Loucy (cell line): ENCODE results near the gene SEMA4C.

ENCODE experiments used
- H2AFZ ChIP-seq: fragments of 200-600 bp; sonication (generic); 2 replicates; pipeline ENCODE4 v1.6.0; 2016; ENCODE audit warnings: antibody characterized with exemption, mild to moderate bottlenecking, low read length, moderate library complexity
- H3F3A ChIP-seq: fragments of 200-600 bp; 2 replicates; pipeline ENCODE4 v1.6.0; 2016; ENCODE audit warnings: antibody characterized with exemption, low read depth, mild to moderate bottlenecking
- H3K27me3 ChIP-seq: fragments of 200-600 bp; sonication (generic); 2 replicates; pipeline ENCODE4 v1.6.1; 2014; ENCODE audit warnings: low read length, mild to moderate bottlenecking; ENCODE audit not compliant: insufficient read depth, poor library complexity, severe bottlenecking
- H3K36me3 ChIP-seq: fragments of 200-600 bp; sonication (generic); 2 replicates; pipeline ENCODE4 v1.6.1; 2016; ENCODE audit warnings: low read length; ENCODE audit not compliant: insufficient read depth
- H3K4me1 ChIP-seq: fragments of 200-600 bp; sonication (generic); 2 replicates; pipeline ENCODE4 v1.5.1; 2014; ENCODE audit warnings: low read length, mild to moderate bottlenecking; ENCODE audit not compliant: insufficient read depth, poor library complexity, severe bottlenecking
- H3K4me2 ChIP-seq: fragments of 200-600 bp; sonication (generic); 2 replicates; pipeline ENCODE4 v1.6.0; 2014; ENCODE audit warnings: antibody characterized with exemption, low read length, low read depth, mild to moderate bottlenecking; ENCODE audit not compliant: poor library complexity, severe bottlenecking
- H3K4me3 ChIP-seq: fragments of 200-600 bp; sonication (generic); 2 replicates; pipeline ENCODE4 v1.5.1; 2014; ENCODE audit warnings: low read length, mild to moderate bottlenecking, mixed read lengths; ENCODE audit not compliant: poor library complexity, severe bottlenecking
- H3K79me2 ChIP-seq: fragments of 200-600 bp; sonication (generic); 2 replicates; pipeline ENCODE4 v1.6.1; 2014; ENCODE audit warnings: low read length; ENCODE audit not compliant: insufficient read depth
- H3K9ac ChIP-seq: fragments of 200-600 bp; sonication (generic); 2 replicates; pipeline ENCODE4 v1.6.0; 2014; ENCODE audit warnings: mild to moderate bottlenecking, low read depth, low read length, moderate library complexity; ENCODE audit not compliant: poor library complexity, severe bottlenecking
- H3K9me2 ChIP-seq: fragments of 200-600 bp; sonication (generic); replicated peaks from 2 replicates; pipeline ENCODE4 v1.6.1; 2016; ENCODE audit warnings: low read depth, low read length, mixed read lengths
- H3K9me3 ChIP-seq: fragments of 200-600 bp; sonication (generic); 2 replicates; pipeline ENCODE4 v1.6.1; 2014; ENCODE audit warnings: mild to moderate bottlenecking, antibody characterized with exemption, low read length, low read depth; ENCODE audit not compliant: insufficient read depth
- H4K20me1 ChIP-seq: fragments of 200-600 bp; sonication (generic); 2 replicates; pipeline ENCODE4 v1.6.0; 2014; ENCODE audit warnings: antibody characterized with exemption, low read length, mild to moderate bottlenecking; ENCODE audit not compliant: insufficient read depth, poor library complexity, severe bottlenecking
- EZH2phosphoT487 ChIP-seq: fragments of 200-600 bp; IDR thresholded peaks from 2 replicates; pipeline ENCODE4 v1.6.1; 2018; ENCODE audit warnings: antibody characterized with exemption, mild to moderate bottlenecking, moderate library complexity, borderline replicate concordance
- TF ChIP-seq, protein P1 (sequence below): fragments of 200-600 bp; sonication (generic); conservative IDR thresholded peaks from 2 replicates; pipeline ENCODE4 v1.5.1; 2014; ENCODE audit warnings: mild to moderate bottlenecking, antibody characterized with exemption, low read length

Gene SEMA4C

DNA sequence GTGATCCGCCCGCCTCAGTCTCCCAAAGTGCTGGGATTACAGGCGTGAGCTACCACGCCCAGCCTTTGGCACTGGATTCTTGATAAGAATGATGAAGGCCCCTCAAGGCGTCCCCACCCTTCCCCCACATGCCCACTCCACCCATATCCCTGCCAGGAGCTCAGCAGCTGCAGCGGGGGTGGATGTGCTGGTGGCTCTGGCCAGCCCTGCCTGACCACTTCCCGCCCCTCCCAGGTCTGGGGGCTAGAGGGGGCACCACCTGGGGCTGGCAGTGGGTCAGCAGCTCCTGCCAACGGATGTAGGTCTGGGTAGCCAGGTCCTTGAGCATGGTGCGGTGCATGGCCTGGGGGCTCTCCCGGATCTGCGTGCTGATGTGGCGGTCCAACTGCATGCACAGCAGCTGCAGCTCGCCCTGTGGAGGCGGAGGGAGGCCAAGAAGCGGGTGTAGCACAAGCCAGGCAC lies 7.8 kb upstream of the SEMA4C start:
- no peaks in the 10 kb centered on the region for H3K36me3 ChIP-seq
- no peak overlapping the region for H3K9ac ChIP-seq
- peaks cover 17% of the 10 kb centered on the region for H3K4me1 ChIP-seq
- H4K20me1 ChIP-seq, result no peaks in the 10 kb centered on the region
- no peaks in the 10 kb centered on the region for H3K27me3 ChIP-seq
- no peaks in the 10 kb centered on the region for H3K79me2 ChIP-seq
- no peaks in the 10 kb centered on the region for H3K9me2 ChIP-seq
- H3K9me3 ChIP-seq, result no peaks in the 10 kb centered on the region
- no peak for TF ChIP-seq EZH2phosphoT487
- TF ChIP-seq, protein P1, sequence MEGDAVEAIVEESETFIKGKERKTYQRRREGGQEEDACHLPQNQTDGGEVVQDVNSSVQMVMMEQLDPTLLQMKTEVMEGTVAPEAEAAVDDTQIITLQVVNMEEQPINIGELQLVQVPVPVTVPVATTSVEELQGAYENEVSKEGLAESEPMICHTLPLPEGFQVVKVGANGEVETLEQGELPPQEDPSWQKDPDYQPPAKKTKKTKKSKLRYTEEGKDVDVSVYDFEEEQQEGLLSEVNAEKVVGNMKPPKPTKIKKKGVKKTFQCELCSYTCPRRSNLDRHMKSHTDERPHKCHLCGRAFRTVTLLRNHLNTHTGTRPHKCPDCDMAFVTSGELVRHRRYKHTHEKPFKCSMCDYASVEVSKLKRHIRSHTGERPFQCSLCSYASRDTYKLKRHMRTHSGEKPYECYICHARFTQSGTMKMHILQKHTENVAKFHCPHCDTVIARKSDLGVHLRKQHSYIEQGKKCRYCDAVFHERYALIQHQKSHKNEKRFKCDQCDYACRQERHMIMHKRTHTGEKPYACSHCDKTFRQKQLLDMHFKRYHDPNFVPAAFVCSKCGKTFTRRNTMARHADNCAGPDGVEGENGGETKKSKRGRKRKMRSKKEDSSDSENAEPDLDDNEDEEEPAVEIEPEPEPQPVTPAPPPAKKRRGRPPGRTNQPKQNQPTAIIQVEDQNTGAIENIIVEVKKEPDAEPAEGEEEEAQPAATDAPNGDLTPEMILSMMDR, result no peak
- no peak overlapping the region for H2AFZ ChIP-seq
- no peak overlapping the region for H3K4me3 ChIP-seq
- H3K4me2 ChIP-seq, result no peak overlapping the region
- no peaks in the 10 kb centered on the region; the same call in 1 of the 2 replicates for H3F3A ChIP-seq

DNA sequence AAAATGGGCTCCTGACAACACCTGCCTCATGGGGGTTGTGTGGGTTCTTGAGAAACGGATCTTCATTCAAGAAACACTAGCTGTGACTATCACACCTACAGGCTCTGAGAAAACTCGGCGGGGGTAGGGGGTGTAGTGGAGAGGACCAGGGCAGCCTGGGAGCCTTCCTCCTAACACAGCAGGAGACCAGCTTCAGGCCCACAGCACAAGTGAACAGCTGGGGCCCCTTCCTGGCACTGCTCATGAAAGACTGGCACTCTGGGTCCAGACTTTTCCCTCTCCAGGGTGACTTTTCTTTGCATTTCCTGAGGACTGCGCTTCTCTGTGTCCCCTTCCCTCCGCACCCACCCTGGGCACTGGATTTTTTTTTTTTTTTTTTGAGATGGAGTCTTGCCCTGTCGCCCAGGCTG lies 7.2 kb upstream of the SEMA4C start:
- H3K27me3 ChIP-seq, result no peaks in the 10 kb centered on the region
- no peaks in the 10 kb centered on the region for H3K36me3 ChIP-seq
- H2AFZ ChIP-seq, result no peak overlapping the region
- no peaks in the 10 kb centered on the region; the same call in 1 of the 2 replicates for H3F3A ChIP-seq
- H3K4me1 ChIP-seq, result peaks cover 17% of the 10 kb centered on the region
- H3K4me2 ChIP-seq, result peak overlapping the region; percentile 6
- no peak for TF ChIP-seq EZH2phosphoT487
- TF ChIP-seq, protein P1, result no peak
- no peak overlapping the region for H3K4me3 ChIP-seq
- H3K79me2 ChIP-seq, result no peaks in the 10 kb centered on the region
- H3K9ac ChIP-seq, result no peak overlapping the region
- no peaks in the 10 kb centered on the region for H3K9me3 ChIP-seq
- no peaks in the 10 kb centered on the region for H3K9me2 ChIP-seq
- no peaks in the 10 kb centered on the region for H4K20me1 ChIP-seq

DNA sequence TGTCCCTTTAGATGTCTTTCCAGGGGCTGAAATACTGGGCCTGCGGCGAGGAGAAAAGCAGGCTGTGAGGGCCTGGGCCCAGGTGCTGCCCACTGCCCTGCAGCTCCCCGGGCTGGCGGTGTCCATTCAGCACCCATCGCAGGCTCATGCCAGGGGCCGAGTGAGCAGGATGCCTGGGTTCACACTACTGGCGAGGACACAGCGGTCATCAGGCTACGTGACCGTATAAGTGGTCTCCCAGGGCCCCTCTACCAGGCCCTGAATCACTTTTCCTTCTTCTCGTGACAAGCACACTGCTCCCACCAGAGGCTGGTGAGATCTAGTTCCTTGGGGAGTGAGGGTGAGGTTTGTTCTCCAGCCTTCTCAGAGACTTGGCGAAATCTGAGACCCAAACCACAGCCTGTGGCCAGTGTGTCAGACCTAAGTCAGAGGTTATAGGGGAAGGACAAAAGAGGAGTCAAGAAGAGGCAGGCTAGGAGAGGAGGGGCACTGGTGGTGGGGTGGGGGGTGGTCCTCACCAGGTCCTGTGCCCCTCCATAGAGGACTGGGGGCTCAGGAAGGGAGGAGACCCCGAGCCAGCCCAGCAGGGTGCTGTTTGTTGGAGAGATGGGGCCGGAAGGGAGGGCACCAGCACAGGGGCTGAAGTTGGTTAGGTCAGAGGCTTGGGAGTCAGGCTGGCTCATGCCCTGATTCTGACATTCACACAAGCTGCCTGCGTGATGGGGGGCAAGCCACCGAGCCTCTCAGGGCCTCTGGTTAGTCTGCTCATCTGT lies 6.6 kb upstream of the SEMA4C start:
- Histone ChIP-seq H3K9me2 (no peaks in the 10 kb centered on the region), H3F3A (no peaks in the 10 kb centered on the region; the same call in 1 of the 2 replicates), H3K4me2 (peak overlapping the region; percentile 6)

More for the DNA sequence above, 6.6 kb upstream of the SEMA4C start:
- H3K9me3 ChIP-seq, result no peaks in the 10 kb centered on the region
- H3K4me1 ChIP-seq, result peaks cover 17% of the 10 kb centered on the region
- no peak for TF ChIP-seq EZH2phosphoT487
- no peak overlapping the region for H2AFZ ChIP-seq
- no peak overlapping the region for H3K4me3 ChIP-seq
- no peak overlapping the region for H3K9ac ChIP-seq
- no peaks in the 10 kb centered on the region for H3K27me3 ChIP-seq
- no peaks in the 10 kb centered on the region for H3K79me2 ChIP-seq
- H4K20me1 ChIP-seq, result no peaks in the 10 kb centered on the region
- no peaks in the 10 kb centered on the region for H3K36me3 ChIP-seq
